GM18909 (cell line): ENCODE results near the gene MBD6.

ENCODE experiments used
- ATAC-seq: cut with Tn5 transposase; IDR thresholded peaks from one replicate; pipeline ENCODE4 v1.9.1; 2021; ENCODE audit warnings: mild to moderate bottlenecking; ENCODE audit not compliant: unreplicated experiment, poor library complexity

MBD6 gene

DNA sequence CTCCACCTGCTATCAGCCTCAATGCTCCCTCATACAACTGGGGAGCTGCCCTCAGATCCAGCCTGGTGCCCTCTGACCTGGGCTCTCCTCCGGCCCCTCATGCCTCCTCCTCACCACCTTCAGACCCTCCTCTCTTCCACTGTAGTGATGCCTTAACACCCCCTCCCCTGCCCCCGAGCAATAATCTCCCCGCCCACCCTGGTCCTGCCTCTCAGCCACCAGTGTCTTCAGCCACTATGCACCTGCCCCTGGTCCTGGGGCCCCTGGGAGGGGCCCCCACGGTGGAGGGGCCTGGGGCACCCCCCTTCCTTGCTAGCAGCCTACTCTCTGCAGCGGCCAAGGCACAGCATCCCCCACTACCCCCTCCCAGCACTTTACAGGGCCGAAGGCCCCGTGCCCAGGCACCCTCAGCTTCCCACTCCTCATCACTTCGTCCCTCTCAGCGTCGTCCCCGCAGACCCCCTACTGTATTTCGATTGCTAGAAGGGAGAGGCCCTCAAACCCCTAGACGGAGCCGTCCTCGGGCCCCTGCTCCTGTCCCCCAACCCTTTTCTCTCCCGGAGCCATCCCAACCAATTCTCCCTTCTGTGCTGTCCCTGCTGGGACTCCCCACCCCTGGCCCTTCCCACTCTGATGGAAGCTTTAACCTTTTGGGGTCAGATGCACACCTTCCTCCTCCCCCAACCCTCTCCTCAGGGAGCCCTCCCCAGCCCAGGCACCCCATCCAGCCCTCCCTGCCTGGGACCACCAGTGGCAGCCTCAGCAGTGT is 3.2 kb downstream of the MBD6 start:
- no peak for ATAC-seq

GRCh38 chr12:57526477-57527126 is 4.0 kb downstream of the MBD6 start:
- ATAC-seq: no peak

GRCh38 chr12:57527184-57527583 is 4.6 kb downstream of the MBD6 start:
- ATAC-seq: no peak

GRCh38 chr12:57528176-57528575 is 5.6 kb downstream of the MBD6 start:
- ATAC-seq: no peak

DNA sequence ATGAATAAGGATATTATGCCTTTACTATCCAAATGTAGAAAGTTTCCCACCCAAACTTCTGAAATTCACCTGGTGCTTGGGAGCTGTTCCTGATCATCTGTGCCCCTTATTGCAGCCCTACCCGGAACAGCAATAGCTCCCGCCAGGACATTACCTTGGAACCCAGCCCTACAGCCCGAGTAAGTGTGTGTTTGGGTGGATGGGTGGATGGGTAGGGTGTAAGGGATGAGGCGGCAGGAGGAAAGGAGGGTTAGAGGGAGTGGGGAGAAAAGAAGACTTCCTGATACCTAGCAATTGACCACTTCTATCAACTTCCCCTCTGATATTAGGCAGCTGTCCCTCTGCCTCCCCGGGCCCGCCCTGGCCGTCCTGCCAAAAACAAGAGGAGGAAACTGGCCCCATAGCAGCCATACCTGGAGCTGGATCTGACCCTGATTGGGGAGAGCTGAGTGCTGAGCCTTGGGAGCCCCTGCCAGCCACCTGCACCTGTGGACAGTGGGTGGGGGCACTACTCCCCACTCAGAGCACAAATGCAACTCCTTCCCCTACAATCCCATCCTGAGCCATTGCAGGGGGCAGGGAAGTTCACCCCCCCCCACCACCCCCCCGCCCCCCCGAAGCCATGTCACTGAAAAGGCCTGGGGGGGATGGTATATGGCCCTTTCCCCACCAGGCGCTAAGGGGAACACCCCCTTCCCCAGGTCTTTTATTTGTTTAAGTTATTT is 6.4 kb downstream of the MBD6 start:
- no peak for ATAC-seq

DNA sequence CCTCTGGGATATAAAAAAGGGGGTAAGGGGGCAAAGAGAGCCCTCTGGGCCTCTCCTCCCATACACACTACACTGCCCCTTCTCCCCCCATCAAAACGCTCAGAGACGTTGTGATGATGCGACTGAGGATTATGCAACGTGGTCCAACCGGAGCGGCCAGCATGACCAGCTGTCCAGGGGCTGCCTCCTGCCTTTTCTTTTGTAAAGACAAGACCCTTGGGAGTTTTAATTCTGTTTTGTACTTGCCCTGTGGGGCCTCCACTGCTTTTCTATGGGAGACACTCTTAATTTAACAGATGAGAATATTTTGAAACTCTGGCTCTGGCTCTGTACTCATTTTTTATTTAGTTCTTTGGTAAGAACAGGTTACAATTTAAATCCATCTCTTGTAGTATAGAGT is 7.2 kb downstream of the MBD6 start:
- no peak for ATAC-seq

DNA sequence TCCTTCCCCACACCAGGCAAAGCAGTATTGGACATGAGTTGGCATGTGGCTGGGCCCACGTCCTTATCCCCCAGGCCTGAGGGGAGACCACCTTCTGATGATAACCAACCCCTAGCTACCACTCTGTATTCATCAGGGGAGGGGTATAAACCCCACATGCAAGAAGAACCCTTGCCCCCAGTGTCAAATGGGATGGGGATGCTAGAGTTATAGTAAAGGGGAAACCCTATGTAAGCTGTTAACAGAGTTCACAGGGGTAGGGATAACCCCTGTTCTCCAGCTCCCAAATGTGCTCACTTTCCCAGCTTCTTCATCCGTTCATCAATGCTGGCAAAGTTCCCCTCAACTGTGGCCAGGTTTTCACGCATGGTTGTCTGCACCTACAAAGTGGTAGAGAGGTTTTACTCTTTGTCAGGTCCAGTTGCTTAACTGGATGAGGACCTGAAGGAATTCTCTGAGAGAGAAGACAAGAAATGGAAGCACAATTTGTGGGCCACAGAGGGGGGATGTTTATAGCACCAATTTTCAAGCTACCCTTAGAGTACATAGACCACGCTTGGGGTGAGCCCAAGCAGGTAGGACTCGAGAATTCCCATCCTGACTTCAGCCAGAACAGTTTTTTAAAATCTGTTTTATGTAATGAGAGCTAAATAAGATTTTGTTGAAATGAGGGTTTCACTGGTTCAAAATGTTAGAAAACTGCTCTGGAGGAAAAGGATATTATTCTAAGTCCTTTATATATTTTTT is 7.9 kb downstream of the MBD6 start:
- ATAC-seq: no peak

- no peak for ATAC-seq
These were observed 9.2 kb downstream of the MBD6 start for GRCh38 chr12:57531836-57532235.

DNA sequence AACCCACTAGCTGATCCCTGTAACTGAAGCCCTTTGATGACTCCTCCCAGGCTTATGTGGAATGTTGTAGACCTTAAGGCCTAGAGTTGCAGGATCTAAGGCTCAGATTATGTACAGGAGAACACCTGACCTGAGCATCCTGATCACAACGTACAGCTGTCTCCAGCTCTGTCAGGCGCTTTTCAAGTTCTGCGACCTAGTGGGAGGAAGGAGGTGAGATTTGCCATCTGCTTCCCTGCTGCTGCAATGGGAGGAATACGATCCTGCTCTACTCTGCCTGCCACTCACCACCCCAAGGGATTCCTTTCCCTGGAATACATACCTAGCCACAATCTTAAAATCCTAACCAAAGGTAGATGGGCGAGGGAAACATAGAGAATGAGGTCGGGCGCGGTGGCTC is 10.5 kb downstream of the MBD6 start:
- ATAC-seq: no peak

DNA sequence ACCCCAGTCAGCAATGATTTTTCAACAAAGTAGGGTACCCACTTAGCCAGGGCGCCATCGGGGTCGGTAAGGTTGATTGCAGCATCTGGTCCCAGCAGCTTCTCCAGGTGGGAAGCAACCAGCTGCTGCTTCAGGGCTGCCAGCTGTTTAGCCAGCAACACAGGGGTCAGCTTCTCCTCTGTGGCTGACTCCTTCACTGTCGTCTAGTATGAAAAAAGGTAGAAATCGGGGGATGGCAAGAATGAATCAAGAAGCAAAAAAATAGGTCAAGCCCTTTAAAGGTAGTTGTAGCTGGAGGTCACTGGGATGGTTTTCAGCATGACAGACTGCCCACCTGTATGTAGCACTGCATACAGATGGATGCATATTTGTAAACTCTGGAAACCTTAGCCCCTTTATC is 11.6 kb downstream of the MBD6 start:
- ATAC-seq: no peak

GRCh38 chr12:57534991-57535543 is 12.4 kb downstream of the MBD6 start:
- ATAC-seq: no peak

DNA sequence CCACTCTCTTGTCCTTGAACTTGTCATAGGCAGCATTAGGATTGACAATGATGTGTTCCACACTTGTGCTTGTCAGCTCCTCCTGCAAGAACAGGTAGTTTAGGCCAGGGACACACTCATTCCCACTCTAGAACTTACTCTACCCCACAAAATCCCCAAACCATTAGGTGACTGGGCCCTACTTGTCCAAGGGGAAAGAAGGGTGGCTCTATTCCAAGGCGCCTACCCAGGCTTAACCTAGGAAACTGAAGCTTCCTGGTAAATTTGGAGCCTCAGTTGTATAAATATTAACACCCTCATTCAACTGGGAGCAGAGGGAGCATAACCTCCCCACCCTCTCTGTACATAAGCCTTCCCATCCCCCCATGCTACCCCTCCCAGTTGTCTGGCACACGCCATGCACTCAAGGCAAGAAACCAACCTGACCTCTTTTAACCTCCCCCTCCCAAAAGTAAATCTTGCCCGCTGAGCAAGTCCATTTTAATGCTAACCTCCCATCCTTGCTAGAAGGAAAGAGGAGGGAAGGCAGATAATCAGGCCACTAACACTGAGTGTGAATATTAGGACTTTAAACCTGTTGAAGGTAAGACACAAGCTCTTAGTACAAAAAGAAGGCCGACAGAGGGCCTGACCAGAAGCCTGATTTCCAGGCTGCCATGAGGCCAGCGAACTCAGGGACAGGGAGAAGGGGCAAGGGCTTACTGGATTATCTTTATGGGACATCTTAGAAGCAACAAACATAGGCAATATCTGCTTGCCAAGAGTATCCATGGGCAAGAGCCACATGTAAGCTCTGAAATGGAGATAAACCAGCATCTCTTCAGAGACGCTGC is 13.4 kb downstream of the MBD6 start:
- ATAC-seq: no peak

DNA sequence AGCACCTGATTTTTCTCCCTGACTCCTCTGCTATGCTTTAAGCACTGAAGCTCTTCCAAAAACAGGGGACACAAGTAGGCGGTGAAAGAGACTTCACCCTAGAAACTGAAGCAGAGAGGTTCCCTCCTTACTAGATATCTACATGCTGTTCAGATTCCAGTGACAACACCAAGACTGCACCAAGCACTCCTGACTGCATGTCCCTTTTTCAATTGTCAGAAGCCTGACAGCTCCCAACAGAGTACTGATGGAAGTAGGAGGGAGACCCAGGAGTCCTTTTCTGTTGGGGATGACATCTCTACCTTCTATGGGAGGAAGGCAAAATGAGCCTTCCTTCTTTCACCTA is 13.9 kb downstream of the MBD6 start:
- no peak for ATAC-seq

- no peak for ATAC-seq
These were observed 16.6 kb downstream of the MBD6 start for GRCh38 chr12:57539134-57539768.

- ATAC-seq: no peak
These were observed 18.4 kb downstream of the MBD6 start for GRCh38 chr12:57541001-57541400.

DNA sequence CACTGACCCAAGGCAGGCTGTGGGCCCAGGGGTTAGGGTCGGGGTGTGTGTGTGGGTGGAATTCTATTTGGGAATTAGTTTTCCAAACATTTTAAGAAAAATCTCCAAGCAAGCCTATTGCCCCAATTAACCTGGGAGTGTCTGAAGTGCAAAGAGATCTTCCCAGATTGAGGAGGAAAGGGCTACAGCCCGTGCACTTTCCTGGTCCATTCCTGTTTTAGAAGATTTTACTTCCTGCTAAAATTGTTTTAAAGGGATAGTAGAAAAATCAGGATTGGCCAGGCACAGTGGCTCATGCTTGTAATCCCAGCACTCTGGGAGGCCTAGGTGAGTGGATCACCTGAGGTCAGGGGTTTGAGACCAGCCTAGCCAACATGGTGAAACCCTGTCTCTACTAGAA is 19.1 kb downstream of the MBD6 start:
- no peak for ATAC-seq

GRCh38 chr12:57543581-57543980 is 21.0 kb downstream of the MBD6 start:
- no peak for ATAC-seq

DNA sequence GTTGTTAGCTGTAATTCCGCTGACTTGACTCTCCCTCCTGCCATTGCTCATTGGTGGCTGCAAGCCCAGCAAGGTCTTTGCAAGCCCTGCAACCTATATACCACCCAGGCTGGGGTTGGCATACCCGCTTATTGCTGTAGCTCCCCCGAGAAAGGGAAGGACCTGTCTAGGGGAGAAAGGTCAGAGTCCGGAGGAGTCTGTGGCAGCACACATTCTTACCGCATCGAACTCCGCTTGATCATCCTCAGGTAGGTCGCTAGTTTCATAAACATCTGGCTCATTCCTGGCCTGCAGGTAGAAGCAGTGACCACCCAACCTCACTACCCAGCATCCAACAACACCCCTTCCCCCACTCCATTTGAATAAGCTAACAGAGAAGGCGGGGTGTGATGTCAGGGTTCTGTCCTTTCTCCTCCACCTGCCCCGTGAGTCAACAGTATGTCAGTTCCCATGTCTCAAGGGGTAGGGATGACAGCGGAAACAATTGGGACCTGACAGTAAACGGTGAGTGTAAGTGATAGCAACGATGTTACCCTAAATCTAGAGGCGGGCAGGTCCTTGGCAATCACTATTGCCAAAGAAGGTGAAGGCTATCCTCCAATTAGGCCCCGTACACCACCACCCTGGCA is 23.3 kb downstream of the MBD6 start:
- ATAC-seq: no peak
